ENCODE results near the gene KLHL17. TPM values are rescaled to one million over a fixed set of nuclear protein-coding genes. Genes with fewer than 3 reads are reported as not detected.

The KLHL17 gene
- total and polyA plus RNA-seq, 9 of the 15 experiments (the other 6 are each of a cell fraction or from before 2014, with no cell fraction given): 0.14 to 84.8 (median 13.0) TPM

DNA sequence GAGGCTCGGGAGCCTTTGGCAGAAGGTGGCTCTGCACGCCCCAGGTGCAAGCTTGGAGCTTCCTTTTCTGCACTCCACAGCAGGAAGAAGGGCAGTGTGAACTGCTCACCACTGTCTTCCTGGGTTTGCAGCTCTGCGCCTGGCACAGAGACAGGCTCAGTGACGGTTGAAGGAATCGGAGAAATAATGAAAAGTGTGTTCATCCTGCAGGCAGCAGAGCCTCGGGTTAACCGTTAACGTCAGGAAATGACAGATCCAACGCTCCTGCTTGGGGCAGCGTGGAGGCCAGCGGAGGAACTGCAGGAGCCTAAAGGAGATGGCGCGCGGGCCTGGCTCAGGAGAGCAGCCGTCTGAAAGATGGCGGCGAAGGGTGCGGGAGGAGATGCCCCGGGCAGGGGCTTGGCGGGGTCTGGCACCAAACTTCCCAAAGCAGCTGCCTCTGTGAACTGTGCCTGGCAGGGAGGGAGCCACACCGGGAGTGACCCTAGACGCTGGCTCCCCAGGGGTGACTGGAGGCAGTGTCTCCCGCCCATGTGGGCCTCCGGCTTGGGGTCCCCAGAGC is 47.6 kb upstream of the KLHL17 start (continued):
- TF ChIP-seq, protein P1, sequence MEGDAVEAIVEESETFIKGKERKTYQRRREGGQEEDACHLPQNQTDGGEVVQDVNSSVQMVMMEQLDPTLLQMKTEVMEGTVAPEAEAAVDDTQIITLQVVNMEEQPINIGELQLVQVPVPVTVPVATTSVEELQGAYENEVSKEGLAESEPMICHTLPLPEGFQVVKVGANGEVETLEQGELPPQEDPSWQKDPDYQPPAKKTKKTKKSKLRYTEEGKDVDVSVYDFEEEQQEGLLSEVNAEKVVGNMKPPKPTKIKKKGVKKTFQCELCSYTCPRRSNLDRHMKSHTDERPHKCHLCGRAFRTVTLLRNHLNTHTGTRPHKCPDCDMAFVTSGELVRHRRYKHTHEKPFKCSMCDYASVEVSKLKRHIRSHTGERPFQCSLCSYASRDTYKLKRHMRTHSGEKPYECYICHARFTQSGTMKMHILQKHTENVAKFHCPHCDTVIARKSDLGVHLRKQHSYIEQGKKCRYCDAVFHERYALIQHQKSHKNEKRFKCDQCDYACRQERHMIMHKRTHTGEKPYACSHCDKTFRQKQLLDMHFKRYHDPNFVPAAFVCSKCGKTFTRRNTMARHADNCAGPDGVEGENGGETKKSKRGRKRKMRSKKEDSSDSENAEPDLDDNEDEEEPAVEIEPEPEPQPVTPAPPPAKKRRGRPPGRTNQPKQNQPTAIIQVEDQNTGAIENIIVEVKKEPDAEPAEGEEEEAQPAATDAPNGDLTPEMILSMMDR (IDR thresholded peaks at IDR 0.05 in 2 of 3, conservative IDR thresholded peaks at IDR 0.05 in 1 of 3; ENCODE audit: insufficient read depth in 2 of 3, low read depth in 1 of 3, low read length in 3 of 3): peak; percentile 25 to 51 (median 48); a peak in 5 of 6 replicates
- no peak for TF ChIP-seq CEBPG (CRISPR knock-in tag; IDR thresholded peaks at IDR 0.05)
- no peak for TF ChIP-seq CEBPG (tag; conservative IDR thresholded peaks at IDR 0.05 in 1 of 2, IDR thresholded peaks at IDR 0.05 in 1 of 2)
- TF ChIP-seq SMAD1 (IDR thresholded peaks at IDR 0.05; ENCODE audit: low read depth, low read length, partially characterized antibody): no peak
- no peak for TF ChIP-seq SMARCA4 (IDR thresholded peaks at IDR 0.05)
- no peak for TF ChIP-seq SMARCB1 (IDR thresholded peaks at IDR 0.05; ENCODE audit: insufficient read length, low read depth)
- TF ChIP-seq GABPA (tag; conservative IDR thresholded peaks at IDR 0.05; ENCODE audit: low read depth): no peak
- no peak for TF ChIP-seq DIDO1 (tag; IDR thresholded peaks at IDR 0.05; ENCODE audit: low read depth)
- TF ChIP-seq ZNF830 (CRISPR knock-in tag; IDR thresholded peaks at IDR 0.05): no peak
- no peak for TF ChIP-seq PRMT5 (CRISPR knock-in tag; IDR thresholded peaks at IDR 0.05)
- TF ChIP-seq NRF1 (conservative IDR thresholded peaks at IDR 0.05 in 1 of 2, IDR thresholded peaks at IDR 0.05 in 1 of 2): peak in 1 of 2 experiments; percentile 24; a peak in 1 of 4 replicates
- TF ChIP-seq YY1 (IDR thresholded peaks at IDR 0.05; ENCODE audit: borderline replicate concordance in 1 of 3, control insufficient read depth in 1 of 3, extremely low read depth in 1 of 3, insufficient read depth in 3 of 3, insufficient read length in 1 of 3, insufficient replicate concordance in 2 of 3, low read depth in 1 of 3, low read length in 2 of 3): peak in 1 of 3 experiments; percentile 63
- TF ChIP-seq, protein P2, sequence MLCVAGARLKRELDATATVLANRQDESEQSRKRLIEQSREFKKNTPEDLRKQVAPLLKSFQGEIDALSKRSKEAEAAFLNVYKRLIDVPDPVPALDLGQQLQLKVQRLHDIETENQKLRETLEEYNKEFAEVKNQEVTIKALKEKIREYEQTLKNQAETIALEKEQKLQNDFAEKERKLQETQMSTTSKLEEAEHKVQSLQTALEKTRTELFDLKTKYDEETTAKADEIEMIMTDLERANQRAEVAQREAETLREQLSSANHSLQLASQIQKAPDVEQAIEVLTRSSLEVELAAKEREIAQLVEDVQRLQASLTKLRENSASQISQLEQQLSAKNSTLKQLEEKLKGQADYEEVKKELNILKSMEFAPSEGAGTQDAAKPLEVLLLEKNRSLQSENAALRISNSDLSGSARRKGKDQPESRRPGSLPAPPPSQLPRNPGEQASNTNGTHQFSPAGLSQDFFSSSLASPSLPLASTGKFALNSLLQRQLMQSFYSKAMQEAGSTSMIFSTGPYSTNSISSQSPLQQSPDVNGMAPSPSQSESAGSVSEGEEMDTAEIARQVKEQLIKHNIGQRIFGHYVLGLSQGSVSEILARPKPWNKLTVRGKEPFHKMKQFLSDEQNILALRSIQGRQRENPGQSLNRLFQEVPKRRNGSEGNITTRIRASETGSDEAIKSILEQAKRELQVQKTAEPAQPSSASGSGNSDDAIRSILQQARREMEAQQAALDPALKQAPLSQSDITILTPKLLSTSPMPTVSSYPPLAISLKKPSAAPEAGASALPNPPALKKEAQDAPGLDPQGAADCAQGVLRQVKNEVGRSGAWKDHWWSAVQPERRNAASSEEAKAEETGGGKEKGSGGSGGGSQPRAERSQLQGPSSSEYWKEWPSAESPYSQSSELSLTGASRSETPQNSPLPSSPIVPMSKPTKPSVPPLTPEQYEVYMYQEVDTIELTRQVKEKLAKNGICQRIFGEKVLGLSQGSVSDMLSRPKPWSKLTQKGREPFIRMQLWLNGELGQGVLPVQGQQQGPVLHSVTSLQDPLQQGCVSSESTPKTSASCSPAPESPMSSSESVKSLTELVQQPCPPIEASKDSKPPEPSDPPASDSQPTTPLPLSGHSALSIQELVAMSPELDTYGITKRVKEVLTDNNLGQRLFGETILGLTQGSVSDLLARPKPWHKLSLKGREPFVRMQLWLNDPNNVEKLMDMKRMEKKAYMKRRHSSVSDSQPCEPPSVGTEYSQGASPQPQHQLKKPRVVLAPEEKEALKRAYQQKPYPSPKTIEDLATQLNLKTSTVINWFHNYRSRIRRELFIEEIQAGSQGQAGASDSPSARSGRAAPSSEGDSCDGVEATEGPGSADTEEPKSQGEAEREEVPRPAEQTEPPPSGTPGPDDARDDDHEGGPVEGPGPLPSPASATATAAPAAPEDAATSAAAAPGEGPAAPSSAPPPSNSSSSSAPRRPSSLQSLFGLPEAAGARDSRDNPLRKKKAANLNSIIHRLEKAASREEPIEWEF (CRISPR knock-in tag; IDR thresholded peaks at IDR 0.05): no peak
- peak; percentile 45; the same call in 1 of the 2 replicates for TF ChIP-seq POLR2G (IDR thresholded peaks at IDR 0.05; ENCODE audit: low read depth, low read length)
- TF ChIP-seq ZNF785 (CRISPR knock-in tag; IDR thresholded peaks at IDR 0.05): no peak
- no peak for TF ChIP-seq ZNF551 (CRISPR knock-in tag; IDR thresholded peaks at IDR 0.05)
- no peak for TF ChIP-seq FOXA1 (IDR thresholded peaks at IDR 0.05; ENCODE audit: borderline replicate concordance)
- no peak for TF ChIP-seq MCM2 (IDR thresholded peaks at IDR 0.05; ENCODE audit: low read depth)
- TF ChIP-seq TFAM (CRISPR knock-in tag; conservative IDR thresholded peaks at IDR 0.05): no peak
